ENCODE results near the gene ELMO1. TPM values are rescaled to one million over a fixed set of nuclear protein-coding genes. Genes with fewer than 3 reads are reported as not detected.

ELMO1 gene
- total RNA-seq, 1 experiment from 2014 or later: 7.8 TPM

DNA sequence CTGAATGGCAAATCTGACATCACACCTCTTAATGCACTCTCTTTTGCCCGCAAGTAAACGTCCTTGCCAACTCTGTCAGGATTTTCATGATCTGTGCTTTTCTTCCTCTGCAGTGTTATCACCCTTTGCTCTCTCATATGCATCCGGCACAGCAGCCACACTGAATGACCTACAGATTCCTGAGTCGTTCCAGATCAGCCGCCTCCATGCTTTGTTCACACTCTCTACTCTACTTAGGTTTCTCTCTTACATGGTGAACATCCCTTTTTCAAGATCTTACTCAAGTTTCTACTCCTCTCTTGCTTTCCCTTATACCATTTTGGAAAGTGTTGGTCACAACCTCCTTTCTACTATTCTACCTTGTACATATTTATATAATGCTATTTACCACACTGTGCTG is 596.6 kb downstream of the ELMO1 start:
- no peak overlapping the region for H2BK5ac ChIP-seq (ENCODE audit: insufficient read length, low read length)
- H3T11ph ChIP-seq (ENCODE audit: low read length): no peak overlapping the region
- H3K4me1 Mint-ChIP-seq: peaks cover 3 to 6% of the 10 kb centered on the region in 2 experiments; a peak in 1 of 4 replicates
- no peak overlapping the region for H2BK20ac ChIP-seq (ENCODE audit: low read depth, low read length, poor library complexity, severe bottlenecking)
- H4K91ac ChIP-seq (ENCODE audit: insufficient read length, low read depth, low read length): no peak overlapping the region
- no peak overlapping the region for H4K8ac ChIP-seq (replicated peaks; ENCODE audit: insufficient read length, low read depth, low read length)
- no peak overlapping the region for H2AFZ ChIP-seq (ENCODE audit: low read length)
- H2AK5ac ChIP-seq (ENCODE audit: insufficient read length, low read length): no peak overlapping the region
- H4K5ac ChIP-seq (ENCODE audit: insufficient read length, low read depth, low read length): no peak overlapping the region
- no peaks in the 10 kb centered on the region for H3K23me2 ChIP-seq (ENCODE audit: insufficient read length, low read depth, low read length, poor library complexity, severe bottlenecking)
- 0 out of 2 replicates have a peak, but pooled peaks cover 1% of the 10 kb centered on the region for H3K27me3 Mint-ChIP-seq (ENCODE audit: low read depth)
- H2BK15ac ChIP-seq (ENCODE audit: low read depth, low read length): no peak overlapping the region
- TF ChIP-seq, protein P1, sequence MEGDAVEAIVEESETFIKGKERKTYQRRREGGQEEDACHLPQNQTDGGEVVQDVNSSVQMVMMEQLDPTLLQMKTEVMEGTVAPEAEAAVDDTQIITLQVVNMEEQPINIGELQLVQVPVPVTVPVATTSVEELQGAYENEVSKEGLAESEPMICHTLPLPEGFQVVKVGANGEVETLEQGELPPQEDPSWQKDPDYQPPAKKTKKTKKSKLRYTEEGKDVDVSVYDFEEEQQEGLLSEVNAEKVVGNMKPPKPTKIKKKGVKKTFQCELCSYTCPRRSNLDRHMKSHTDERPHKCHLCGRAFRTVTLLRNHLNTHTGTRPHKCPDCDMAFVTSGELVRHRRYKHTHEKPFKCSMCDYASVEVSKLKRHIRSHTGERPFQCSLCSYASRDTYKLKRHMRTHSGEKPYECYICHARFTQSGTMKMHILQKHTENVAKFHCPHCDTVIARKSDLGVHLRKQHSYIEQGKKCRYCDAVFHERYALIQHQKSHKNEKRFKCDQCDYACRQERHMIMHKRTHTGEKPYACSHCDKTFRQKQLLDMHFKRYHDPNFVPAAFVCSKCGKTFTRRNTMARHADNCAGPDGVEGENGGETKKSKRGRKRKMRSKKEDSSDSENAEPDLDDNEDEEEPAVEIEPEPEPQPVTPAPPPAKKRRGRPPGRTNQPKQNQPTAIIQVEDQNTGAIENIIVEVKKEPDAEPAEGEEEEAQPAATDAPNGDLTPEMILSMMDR (conservative IDR thresholded peaks at IDR 0.05): no peak
- H3K9me3 ChIP-seq (ENCODE audit: control insufficient read depth, low read depth, low read length): no peaks in the 10 kb centered on the region
- H3K79me1 ChIP-seq (ENCODE audit: insufficient read depth, low read depth, low read length, poor library complexity, severe bottlenecking): no peaks in the 10 kb centered on the region
- H3K27ac Mint-ChIP-seq: no peak overlapping the region
- H3K14ac ChIP-seq (ENCODE audit: insufficient read depth, low read length): no peak overlapping the region
- H2BK12ac ChIP-seq (ENCODE audit: insufficient read length, low read depth, low read length): no peak overlapping the region
- H3K27ac ChIP-seq (ENCODE audit: insufficient read length, low read depth, low read length): no peak overlapping the region
- no peak overlapping the region for H3K9ac ChIP-seq (ENCODE audit: extremely low read depth, insufficient read length, low read length)
- H3K4me3 Mint-ChIP-seq: no peak overlapping the region
- H3K56ac ChIP-seq (ENCODE audit: insufficient read length, low read depth, low read length): no peak overlapping the region
- no peak overlapping the region for H3K18ac ChIP-seq (ENCODE audit: insufficient read length, low read depth, low read length)
- no peak for DNase-seq
- peaks cover 5 to 7% of the 10 kb centered on the region in 2 experiments for H3K9me3 Mint-ChIP-seq
- H3K4me1 ChIP-seq (ENCODE audit: insufficient read depth, low read length): no peaks in the 10 kb centered on the region
- no peak overlapping the region for H3K23ac ChIP-seq (ENCODE audit: insufficient read length, low read depth, low read length)
- no peaks in the 10 kb centered on the region for H4K20me1 ChIP-seq (ENCODE audit: control insufficient read depth, insufficient read depth, insufficient read length)
- H3K36me3 Mint-ChIP-seq (ENCODE audit: insufficient read depth in 1 of 3, low read depth in 3 of 3): peaks cover 8 to 10% (median 9%) of the 10 kb centered on the region in 3 experiments
- H3K4ac ChIP-seq (ENCODE audit: low read depth, low read length): no peak overlapping the region
- H3K79me2 ChIP-seq (ENCODE audit: insufficient read depth, low read length): no peaks in the 10 kb centered on the region
- no CpG with 5 or more reads among the region's 5 CpGs for WGBS (ENCODE audit: extremely low coverage, insufficient read length, low lambda C conversion rate)
- H3K27me3 ChIP-seq (ENCODE audit: insufficient read depth, low read length): no peaks in the 10 kb centered on the region
- H2BK120ac ChIP-seq (ENCODE audit: low read depth, low read length, poor library complexity, severe bottlenecking): no peak overlapping the region
- H3K4me2 ChIP-seq (ENCODE audit: insufficient read depth, insufficient read length, low read length): no peak overlapping the region
